ENCODE results near the gene SLC2A9. TPM values are rescaled to one million over a fixed set of nuclear protein-coding genes. Genes with fewer than 3 reads are reported as not detected.

The SLC2A9 gene
- polyA plus RNA-seq, 2 of the 4 experiments (the other 2 are of a cell fraction) = 0.62 to 0.70 TPM

- no peak for DNase-seq (ENCODE audit: low read depth in 1 of 2, low spot score in 1 of 2)
- no peaks in the 10 kb centered on the region for H3K9me3 ChIP-seq
- no peak overlapping the region for H3K27ac ChIP-seq
- ATAC-seq = no peak
- POLR2A ChIA-PET = no interaction called here
- FAIRE-seq = no peak
- WGBS (ENCODE audit: missing lambda C conversion rate) = 38% methylated on average over 5 of the region's 5 CpGs
- H3K4me2 ChIP-seq = no peak overlapping the region
- CTCF ChIA-PET = interaction anchor here (1.2 kb wide), 1 partner anchor 15 kb away, joined by 4 read pairs; no protein-coding TSS in a partner anchor
- H3K4me3 ChIP-seq = no peak overlapping the region
- TF ChIP-seq, protein P1, sequence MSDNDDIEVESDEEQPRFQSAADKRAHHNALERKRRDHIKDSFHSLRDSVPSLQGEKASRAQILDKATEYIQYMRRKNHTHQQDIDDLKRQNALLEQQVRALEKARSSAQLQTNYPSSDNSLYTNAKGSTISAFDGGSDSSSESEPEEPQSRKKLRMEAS (IDR thresholded peaks at IDR 0.05) = no peak
- TF ChIP-seq ESRRA (IDR thresholded peaks at IDR 0.05; ENCODE audit: borderline replicate concordance, low read length) (no peak), CHD4 (IDR thresholded peaks at IDR 0.05; ENCODE audit: borderline replicate concordance) (no peak), MYC (IDR thresholded peaks at IDR 0.05; ENCODE audit: borderline replicate concordance, low read length) (no peak), HEYL (CRISPR knock-in tag; IDR thresholded peaks at IDR 0.05) (no peak), CEBPB (IDR thresholded peaks at IDR 0.05) (no peak), FOXS1 (CRISPR knock-in tag; IDR thresholded peaks at IDR 0.05) (no peak), E2F6 (IDR thresholded peaks at IDR 0.05; ENCODE audit: borderline replicate concordance, low read depth) (no peak), CBX8 (IDR thresholded peaks at IDR 0.05) (no peak), SREBF2 (IDR thresholded peaks at IDR 0.05) (no peak), JUNB (IDR thresholded peaks at IDR 0.05) (no peak), ZNF302 (CRISPR knock-in tag; IDR thresholded peaks at IDR 0.05) (no peak), ZC3H11A (IDR thresholded peaks at IDR 0.05) (no peak)
- H3K4me1 ChIP-seq = no peaks in the 10 kb centered on the region
These were observed 92.2 kb downstream of the SLC2A9 start for GRCh38 chr4:9929111-9929510.

DNA sequence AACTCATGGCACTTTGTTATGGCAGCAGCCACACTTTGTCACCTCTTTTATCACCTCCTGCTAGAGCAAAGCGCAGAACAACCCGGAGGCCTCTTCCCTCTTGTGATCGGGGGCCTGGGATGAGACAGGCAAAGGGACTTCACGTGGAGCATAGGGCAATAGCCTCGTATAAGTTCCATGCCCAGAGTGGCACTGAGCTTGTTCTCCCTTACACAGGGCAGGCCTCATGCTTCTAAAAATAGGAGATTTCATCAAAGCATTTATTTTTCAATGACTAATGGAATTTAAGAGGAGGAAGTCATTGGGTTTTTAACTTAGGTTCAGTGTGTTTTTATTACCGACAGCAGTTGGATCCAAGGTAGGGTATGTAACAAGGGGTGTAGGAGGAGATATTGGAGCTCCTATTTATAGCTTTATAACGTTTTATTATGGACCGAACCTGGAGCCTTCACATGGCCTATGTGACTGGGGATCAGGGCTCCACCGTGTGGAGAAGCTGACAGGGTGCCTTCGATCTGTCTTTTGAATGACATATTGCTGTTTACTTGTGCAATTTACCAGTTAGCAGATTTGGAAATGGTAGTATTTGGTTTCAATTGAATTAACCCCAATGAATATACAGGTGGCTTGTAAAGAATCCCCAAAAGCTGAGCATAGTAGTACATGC lies 93.8 kb downstream of the SLC2A9 start:
- POLR2A ChIA-PET = no interaction called here
- Histone ChIP-seq H3K4me1 (no peaks in the 10 kb centered on the region), H3K4me2 (no peak overlapping the region), H3K9me3 (no peaks in the 10 kb centered on the region), H3K27ac (no peak overlapping the region), H3K4me3 (no peak overlapping the region)
- DNase-seq (ENCODE audit: low read depth in 1 of 2, low spot score in 1 of 2) = no peak
- no peak for FAIRE-seq
- 56% methylated on average over 9 of the region's 10 CpGs for WGBS (ENCODE audit: missing lambda C conversion rate)
- TF ChIP-seq CBX8 (IDR thresholded peaks at IDR 0.05) = no peak
- TF ChIP-seq RCOR1 (IDR thresholded peaks at IDR 0.05; ENCODE audit: low read depth, low read length) = no peak
- TF ChIP-seq KDM1A (IDR thresholded peaks at IDR 0.05; ENCODE audit: low read depth) = no peak
- TF ChIP-seq JUN (IDR thresholded peaks at IDR 0.05) = no peak
- TF ChIP-seq EP300 (IDR thresholded peaks at IDR 0.05) = no peak
- TF ChIP-seq, protein P2, sequence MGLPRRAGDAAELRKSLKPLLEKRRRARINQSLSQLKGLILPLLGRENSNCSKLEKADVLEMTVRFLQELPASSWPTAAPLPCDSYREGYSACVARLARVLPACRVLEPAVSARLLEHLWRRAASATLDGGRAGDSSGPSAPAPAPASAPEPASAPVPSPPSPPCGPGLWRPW (IDR thresholded peaks at IDR 0.05) = no peak
- TF ChIP-seq, protein P3, sequence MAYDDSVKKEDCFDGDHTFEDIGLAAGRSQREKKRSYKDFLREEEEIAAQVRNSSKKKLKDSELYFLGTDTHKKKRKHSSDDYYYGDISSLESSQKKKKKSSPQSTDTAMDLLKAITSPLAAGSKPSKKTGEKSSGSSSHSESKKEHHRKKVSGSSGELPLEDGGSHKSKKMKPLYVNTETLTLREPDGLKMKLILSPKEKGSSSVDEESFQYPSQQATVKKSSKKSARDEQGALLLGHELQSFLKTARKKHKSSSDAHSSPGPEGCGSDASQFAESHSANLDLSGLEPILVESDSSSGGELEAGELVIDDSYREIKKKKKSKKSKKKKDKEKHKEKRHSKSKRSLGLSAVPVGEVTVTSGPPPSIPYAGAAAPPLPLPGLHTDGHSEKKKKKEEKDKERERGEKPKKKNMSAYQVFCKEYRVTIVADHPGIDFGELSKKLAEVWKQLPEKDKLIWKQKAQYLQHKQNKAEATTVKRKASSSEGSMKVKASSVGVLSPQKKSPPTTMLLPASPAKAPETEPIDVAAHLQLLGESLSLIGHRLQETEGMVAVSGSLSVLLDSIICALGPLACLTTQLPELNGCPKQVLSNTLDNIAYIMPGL (CRISPR knock-in tag; IDR thresholded peaks at IDR 0.05; ENCODE audit: borderline replicate concordance) = no peak
- no peak for TF ChIP-seq REST (IDR thresholded peaks at IDR 0.05)
- no peak for TF ChIP-seq ZC3H11A (IDR thresholded peaks at IDR 0.05)
- TF ChIP-seq HOXA7 (CRISPR knock-in tag; IDR thresholded peaks at IDR 0.05) = no peak
- no peak for TF ChIP-seq E2F6 (IDR thresholded peaks at IDR 0.05; ENCODE audit: borderline replicate concordance, low read depth)
- TF ChIP-seq NPAS2 (CRISPR knock-in tag; IDR thresholded peaks at IDR 0.05; ENCODE audit: borderline replicate concordance) = no peak
- TF ChIP-seq EHMT2 (IDR thresholded peaks at IDR 0.05; ENCODE audit: low read depth) = no peak
- no peak for TF ChIP-seq ESRRA (IDR thresholded peaks at IDR 0.05; ENCODE audit: borderline replicate concordance, low read length)
- TF ChIP-seq, protein P1 (IDR thresholded peaks at IDR 0.05) = no peak
- no peak for TF ChIP-seq CTCF (IDR thresholded peaks at IDR 0.05)
- TF ChIP-seq MYC (IDR thresholded peaks at IDR 0.05; ENCODE audit: borderline replicate concordance, low read length) = no peak
- TF ChIP-seq, protein P4, sequence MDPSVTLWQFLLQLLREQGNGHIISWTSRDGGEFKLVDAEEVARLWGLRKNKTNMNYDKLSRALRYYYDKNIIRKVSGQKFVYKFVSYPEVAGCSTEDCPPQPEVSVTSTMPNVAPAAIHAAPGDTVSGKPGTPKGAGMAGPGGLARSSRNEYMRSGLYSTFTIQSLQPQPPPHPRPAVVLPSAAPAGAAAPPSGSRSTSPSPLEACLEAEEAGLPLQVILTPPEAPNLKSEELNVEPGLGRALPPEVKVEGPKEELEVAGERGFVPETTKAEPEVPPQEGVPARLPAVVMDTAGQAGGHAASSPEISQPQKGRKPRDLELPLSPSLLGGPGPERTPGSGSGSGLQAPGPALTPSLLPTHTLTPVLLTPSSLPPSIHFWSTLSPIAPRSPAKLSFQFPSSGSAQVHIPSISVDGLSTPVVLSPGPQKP (IDR thresholded peaks at IDR 0.05; ENCODE audit: low read depth, low read length) = no peak
- ATAC-seq = no peak; a peak in 1 of 6 replicates
- CTCF ChIA-PET = no interaction called here

Data from A549 (cell line).